ENCODE results near the gene ATP11A.

ATP11A gene

DNA sequence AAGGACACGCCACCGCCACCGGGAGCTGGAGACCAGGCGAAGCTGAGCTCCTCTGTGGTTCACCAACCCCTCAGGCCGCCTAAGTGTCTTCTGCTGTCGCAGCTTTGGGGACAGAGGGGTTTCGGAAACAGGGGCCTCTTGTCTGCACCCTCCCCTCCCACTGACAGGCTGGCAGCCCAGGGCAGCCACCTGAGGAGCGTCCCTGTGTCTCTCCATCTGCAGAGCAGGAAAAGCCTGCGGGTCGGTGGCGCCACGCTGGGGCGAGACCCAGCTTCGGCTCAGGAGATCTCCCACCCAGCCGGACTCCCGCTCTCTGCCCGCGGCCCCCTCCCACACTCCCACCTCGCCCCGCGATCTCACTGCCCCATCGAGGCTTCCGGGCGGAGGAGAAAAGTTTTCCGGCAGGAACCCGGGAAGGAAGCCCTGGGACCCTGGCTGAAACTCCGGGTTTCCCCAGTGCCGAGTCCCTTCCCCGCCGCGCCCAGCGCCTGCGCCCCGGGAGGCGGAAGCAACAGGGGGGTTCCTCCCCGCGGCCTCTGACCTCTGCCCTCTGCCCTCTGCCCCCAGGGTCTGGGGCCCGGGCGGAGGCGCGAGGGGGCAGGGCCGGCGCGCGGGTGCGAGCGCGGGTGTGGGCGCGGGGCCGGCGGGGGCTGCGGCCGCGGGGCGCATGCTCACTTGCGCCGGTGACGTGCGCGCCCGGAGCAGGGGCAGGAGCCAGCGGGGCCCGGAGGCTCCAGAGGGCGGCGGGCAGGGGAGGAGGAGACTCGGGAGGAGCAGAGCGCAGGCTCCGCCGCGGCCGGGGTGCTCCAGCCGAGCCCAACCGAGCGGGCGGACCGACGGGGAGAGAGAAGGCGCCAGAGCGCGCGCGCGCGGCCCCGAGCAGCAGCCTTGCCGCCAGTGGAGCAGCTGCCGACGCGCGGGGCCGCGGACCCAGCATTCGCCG, at the start of gene ATP11A:
TSS of gene ATP11A (plus strand) at position 736 of the 943 bp plus-strand sequence. CDS start 379 bp downstream, outside the sequence.
- DNase-seq: peak; percentile 88

DNA sequence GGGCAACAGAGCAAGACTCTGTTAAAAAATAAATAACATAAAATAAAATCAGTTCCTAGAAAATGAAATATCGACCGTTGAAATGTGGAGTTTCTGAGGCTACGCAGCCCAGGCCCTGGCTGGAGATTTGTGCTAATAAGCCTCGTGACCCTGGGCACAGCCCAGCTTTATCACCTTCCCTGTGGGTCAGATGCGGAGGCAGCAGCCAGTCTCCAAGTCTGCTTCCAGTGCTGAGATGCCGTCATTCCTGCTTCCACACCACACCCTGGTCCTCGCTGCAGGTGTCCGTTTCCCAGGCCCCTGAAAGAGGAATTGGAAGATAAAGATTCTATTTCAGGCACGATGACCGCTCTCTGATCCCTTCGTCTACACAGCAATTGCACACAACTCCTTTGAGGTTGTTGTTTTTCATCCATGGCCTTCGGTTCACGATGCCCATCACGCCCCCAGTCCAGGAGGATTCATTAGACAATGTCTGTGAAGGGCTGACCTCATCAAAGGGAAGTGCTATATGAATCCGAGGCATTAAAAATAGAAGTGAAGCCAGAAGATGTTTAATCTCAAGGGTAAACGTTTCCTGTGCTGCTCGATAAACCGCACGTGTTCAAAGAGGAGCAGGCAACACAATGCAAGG, 48.3 kb upstream of the ATP11A start:
- no peak for DNase-seq

DNA sequence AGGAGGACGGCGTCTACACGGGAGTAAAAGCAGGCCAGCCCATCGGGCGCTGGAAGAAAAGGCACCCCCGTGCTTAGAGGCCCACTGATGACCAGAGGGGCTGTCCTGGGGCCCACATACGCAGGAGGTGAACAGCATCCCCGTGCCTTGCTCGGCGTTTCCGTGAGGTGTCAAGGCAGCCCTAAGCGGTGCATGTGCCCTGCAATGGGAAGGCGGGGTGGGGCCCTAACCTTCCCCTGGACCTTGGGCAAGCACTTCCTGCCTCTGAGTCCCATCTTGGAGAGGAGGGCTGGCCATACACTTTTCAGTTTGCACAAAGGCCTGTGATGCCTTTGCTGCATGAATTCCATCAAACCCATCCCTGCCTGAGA, 47.8 kb upstream of the ATP11A start:
- no peak for DNase-seq

DNA sequence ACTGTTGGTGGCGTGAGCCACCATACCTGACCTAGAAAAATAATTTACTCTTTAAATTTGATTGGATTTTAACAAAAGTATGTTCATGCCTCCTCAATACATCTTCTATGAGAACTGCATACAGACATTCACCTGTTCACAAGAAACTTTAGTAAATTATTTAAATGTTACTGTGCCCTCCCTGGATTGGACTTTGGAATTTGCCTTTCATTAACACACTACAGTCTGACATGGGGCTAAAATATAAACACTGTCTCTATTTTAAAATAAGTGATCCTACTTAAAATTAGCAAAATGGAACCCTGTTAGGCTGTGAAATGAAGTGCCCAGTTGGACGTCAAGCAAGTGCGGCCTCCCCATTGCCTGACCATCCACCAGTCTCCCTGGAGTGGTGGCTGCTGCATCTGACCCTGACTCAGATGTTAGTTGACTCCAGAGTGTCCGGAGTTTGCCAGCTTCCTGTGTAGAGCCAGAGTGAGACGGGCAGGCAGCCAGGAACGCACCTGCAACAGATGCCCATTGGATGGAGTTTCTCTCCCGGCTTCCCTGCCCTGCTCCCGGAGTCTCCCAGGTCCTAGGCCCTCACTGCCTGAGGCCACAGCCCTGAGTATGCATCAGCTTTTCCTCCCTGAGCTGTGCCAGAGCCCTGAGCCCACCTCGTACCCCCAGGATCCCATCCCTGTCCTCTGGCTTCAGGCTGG, 45.9 kb upstream of the ATP11A start:
- no peak for DNase-seq

DNA sequence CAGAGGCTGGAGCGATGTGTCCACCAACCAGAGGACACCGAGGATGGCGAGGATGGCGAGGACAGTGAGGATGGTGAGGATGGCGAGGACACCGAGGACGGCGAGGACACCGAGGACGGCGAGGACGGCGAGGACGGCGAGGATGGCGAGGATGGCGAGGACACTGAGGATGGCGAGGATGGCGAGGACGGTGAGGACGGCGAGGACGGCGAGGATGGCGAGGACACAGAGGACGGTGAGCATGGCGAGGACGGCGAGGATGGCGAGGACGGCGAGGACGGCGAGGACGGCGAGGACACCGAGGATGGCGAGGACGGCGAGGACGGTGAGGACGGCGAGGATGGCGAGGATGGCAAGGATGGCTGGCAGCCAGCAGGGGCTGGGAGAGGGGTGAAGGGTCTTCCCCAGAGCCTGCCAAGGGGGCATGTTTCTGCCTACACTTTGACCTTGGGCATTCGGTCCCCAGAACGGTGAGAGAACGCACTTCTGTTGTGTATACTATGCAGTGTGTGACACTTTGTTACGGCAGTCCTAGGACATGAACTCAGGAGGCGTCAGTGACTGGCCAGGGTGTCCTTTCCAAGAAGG, 44.4 kb upstream of the ATP11A start:
- DNase-seq: no peak

DNA sequence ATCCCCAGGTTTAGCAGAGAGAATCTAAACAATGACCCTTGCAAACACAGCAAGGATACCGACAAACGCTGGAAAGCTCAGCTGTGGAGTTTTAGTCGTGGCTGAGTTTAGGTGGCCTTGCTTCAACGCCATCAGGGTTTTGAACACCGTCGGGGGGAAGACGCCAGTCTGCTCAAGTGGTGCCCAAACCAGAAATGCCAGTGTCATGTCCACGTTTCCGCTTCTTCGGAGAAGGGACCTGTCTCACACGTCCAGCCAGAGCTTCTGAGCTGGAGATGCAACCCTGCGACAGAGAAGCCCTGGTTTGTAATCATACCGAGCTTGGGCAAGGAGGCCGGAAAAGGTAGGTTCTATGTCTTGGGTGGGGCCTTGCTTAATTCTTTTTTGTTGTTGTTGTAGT, 42.6 kb upstream of the ATP11A start:
- DNase-seq: no peak

DNA sequence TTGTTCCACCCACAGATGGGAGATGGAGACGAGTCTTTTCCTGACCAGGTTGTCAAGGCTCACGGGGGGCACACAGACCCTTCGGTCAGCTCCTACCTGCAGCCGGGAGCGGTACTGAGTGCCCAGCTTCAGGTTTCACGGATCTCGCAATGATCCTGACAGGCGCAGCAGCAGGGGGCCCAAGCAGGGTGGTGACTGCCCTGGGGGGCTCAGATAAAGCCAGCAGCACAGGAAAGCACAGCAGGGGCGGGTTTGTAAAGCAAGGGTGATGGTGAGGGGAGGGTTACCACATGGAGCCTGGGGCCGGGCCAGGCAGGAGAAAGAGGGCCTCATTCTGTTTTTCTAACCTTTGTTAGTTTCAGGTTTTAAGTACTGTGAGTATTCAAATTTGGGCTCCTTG, 41.7 kb upstream of the ATP11A start:
- no peak for DNase-seq

DNA sequence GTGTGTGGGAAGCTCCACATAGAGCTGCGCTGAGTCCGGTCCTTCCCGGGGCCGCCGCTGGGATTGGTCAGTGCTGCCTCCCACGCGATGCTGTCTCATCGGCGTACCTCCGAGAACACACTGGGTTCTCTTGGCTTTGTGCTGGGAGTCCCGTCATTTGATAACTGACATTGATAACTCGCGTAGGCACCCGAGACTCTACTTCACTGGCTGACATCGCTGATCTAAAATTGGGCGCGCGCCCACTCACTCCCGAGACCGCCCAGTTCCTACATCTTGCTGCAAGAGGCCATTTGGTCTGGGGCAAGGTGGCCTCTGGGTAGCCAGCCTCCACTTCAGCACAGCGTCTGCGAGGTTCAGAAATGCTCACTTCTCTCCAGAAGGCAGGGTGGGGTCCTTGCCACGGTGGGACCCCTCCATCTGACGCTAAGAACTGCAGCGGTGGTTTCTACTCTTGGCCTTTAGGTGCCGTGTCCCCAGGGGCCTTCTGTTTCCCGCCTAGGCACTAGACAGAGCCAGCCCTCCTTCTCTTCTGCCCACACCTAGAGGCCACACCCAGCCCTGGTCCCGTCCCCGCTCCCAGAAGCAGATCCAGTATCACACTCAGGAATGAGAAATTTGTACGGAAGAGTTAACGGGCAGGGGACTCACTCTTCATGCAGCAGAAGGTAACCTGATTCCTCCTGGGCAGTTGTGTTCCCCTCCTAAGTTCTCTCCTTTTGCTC, 40.7 kb upstream of the ATP11A start:
- DNase-seq: no peak

DNA sequence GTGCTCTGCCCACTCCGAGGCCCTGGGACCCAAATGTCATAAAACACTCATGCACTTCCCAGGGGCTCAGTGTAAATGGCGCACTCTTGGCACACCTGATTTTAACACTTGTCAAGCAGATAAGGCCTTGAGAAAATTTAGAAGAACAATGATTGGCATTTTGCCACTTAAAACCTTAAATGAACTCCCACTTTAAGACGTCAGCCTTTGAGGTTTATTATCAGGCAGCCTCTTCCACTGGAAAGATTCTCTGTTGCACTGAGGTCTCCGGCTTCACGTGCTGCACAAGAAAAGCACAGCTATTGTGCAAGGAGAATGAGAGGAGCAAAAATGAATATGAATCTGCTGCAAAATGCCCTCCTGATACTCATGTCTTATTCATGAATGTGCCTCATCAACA, 38.5 kb upstream of the ATP11A start:
- DNase-seq: no peak

DNA sequence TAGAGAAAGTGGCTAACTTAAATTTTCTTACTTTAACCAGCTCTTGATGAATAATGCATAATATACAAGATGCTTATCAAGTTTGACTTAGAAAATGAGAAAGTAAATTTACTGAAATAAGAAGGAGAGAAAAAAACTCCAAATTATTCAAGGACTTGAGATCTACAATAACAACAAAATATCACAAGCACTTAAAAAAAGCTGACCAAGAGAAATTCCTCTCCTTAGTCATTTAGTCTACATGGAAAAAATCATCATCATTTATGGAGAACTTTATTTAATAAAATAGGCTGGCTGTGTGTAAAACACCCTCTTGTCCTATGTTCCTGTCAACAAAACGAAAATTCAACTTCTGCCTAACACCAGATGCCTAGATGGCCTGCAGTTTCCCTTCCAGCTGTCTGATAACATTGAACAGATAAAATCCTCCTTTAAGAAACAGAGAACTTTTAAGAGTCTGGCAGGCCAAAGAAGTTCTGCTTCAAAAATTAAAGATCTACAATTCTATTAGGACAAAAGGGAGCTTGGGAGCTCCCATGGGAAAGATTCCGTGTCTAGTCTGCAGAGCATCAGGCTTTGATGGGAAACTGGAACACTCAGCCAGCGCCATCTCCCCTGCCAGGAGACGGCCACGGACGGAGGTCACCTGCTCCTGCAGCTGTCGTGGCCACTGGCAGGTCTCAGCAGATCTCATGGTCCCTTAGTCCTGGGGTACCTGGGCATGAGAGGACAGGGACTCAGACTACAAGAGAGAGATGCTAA, 37.9 kb upstream of the ATP11A start:
- no peak for DNase-seq

DNA sequence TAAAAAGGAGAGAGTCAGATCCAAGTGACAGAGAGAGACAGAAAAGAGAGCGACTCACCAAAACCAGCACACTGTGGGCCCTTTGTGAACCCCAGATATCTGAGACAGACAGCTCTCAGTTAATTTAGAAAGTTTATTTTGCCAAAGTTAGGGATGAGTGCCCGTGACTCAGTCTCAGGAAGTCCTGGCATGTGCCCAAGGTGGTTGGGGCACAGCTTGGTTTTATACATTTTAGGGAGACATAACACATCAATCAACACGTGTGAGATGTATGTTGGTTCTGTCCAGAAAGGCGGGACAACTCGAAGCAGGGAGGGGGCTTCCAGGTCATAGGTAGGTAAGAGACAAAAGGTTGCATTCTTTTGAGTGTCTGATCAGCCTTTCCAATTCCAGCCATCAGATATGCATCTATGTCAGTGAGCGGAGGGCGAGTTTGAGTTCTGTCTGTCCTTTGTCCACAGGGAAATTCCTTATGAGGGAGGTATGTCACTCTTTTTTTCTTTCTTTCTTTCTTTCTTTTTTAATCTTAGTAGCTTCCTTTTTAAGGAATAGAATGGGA, 37.2 kb upstream of the ATP11A start:
- DNase-seq: no peak

DNA sequence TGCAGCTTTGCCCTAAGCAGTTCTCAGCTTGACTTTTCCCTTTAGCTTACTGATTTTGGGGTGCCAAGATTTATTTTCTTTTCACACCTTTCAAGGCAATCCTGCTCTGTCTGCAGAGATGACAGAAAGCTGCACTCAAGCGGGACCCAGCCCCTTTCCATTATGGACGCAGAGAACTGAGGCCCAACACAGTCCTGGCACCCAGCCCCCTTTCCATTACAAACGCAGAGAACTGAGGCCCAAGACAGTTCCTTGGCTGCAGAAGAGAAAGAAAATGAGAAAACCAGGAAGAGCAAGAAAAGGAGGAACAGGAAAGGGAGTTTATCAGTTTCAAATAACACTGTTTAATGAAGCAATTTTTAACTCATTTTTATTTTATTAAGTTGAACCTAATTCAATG, 36.8 kb upstream of the ATP11A start:
- DNase-seq: no peak

DNA sequence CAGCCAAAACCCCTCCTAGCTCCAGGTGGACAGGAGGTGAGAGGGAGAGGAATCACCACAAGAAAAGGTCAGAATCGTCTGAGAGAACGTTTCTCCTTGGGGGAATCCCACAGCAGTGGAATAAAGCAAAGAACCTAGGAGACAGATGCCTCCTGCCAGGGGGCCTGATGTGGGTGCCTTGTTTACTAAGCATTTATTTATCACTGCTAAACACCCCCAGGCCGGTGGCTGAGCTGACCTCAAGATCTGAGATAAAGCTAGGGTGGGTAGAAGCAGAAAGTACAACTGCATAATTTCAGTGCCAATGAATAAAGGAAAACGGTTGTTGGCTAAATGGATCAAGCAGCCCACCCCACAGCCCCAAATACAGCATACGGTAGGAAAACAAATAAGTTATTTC, 33.9 kb upstream of the ATP11A start:
- no peak for DNase-seq

DNA sequence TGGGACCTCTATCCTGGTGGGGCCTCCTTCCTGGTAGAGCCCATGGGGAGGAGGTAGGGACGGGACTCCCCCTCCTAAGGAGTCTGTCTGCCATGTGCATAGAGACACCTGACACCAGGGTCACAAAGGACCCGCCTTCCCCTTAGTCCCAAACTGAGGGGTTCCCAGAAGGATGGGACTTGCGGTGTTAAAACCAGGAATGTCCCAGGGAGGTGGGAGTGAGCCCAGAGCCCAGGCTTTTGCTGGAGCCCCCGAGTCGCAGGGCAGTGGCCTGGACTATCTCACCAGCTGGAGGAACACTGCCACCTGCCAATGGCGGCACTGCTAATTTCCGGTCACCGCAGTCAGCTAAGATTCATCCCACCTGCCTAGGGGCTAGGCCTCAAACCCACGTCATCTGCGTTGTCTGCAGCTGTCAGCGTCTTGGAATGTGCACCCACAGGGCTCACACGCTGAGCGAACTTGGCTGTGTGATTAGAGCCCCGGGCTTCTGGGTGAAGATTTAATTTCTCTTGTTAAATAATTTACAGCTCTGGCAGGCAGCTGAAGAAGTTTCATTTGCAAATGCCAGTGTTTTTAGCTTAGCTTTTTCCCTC, 31.9 kb upstream of the ATP11A start:
- DNase-seq: peak; percentile 70

DNA sequence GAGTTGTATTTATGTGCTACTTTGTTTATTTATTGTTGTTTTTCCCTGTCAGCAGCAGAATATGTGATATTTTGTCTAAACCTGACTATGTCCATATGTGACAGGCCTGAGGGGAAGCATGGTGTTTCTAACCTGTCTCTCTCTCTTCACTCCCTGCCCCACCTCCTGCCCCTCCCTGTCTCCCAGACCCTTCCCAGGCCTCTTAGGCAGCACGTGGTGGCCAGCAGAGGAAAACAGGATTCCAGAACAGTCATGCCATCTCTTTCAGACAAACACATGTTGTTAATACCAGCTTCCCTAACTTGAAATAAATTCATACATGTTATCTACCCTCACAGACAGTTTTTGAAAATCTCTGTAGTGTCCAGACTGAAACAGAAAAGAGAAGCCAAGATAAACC, 31.0 kb upstream of the ATP11A start:
- DNase-seq: no peak

DNA sequence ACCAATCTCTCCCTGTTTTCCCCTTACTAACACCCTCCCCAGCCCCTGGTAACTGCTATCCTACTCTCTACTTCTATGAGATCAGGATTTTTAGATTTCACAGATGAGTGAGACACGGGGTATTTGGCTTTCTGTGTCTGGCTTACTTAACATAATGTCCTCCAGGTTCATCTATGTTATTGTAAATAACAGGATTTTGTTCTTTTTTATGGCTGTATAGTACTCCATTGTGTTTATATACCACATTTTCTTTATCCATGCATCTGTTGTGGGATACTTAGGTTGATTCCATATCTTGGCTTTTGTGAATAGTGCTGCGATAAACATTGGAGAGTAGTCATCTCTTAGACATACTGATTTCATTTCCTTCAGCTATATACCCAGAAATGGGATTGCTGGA, 28.5 kb upstream of the ATP11A start:
- DNase-seq: no peak

DNA sequence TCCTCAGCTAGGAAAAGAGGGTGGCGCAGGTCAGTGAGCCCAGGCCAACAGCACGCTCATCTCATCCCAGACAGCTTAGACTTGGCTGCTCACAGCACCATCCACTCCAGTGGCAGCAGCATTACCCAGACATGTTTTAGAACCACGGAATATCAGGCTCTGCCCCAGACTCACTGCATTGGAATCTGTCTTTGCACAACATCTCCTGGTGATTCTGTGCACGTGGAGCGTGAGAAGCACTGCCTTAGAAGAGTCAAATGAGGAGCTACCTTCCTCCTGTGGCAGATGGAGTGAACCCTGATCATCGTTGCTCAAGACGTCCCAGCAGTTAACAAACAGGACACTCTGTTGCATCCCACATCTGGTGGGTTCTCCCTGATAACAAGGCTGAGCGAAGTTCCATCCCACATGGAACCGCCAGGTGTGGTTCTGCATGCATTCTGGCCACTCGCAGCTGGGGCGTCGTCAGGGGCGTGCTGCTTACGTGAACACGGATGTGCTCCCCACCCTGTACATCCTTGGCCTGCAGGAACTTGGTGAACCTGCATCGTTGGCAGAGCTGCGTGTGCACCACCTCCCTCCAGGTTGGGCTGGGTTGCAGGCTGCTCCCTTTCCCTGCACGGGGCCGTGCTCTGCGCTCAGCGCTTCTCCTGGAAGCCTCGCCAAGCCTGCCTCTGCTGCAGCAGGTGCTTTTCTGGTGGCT, 25.2 kb upstream of the ATP11A start:
- no peak for DNase-seq

DNA sequence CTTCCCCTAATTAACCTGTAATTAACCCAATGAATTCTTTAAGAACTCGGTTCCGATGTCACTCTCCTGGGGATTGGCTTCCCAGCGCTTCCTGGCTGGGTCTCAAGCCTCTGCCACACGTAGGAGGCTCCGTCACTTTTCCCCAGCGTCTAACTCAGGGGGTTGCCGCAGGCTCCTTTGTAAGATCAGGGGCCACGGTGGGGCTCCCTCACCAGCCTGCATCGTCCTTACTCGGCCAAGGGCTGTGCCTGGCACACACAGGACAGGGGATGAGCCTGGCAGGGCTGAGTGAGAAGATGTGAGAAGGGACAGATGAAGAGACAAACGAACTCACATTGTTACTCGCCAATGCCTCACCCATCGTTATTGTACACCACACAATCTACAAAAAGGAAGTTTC, 20.9 kb upstream of the ATP11A start:
- no peak for DNase-seq

DNA sequence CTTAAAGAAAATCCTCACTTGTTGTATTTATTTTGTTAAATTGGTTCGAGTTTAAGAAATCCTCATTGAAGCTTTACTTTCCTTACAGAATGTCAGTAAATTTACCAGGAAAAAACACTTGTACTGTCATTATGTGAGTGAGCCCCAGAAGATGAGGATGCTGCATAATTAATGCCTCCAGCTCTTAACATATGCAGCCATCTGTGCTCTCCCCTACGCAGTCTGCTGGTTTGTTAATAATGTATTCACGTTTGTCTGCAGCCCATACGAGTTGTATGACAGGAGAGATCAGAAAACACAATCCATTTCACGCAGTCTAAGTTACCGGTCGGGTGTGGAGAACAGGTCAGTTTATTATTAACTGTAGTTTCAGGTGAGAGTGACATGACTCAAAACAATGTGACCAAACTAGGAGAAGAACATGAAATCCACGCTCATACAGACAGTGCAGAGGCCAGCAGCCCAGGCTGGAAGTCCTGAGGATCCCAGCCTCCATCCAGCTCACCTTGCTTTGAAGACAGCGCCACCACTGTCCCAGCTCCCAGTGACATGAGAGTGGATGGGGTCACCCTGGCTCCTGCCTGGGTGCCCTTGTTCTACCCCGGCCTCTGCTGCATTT, 19.8 kb upstream of the ATP11A start:
- no peak for DNase-seq

DNA sequence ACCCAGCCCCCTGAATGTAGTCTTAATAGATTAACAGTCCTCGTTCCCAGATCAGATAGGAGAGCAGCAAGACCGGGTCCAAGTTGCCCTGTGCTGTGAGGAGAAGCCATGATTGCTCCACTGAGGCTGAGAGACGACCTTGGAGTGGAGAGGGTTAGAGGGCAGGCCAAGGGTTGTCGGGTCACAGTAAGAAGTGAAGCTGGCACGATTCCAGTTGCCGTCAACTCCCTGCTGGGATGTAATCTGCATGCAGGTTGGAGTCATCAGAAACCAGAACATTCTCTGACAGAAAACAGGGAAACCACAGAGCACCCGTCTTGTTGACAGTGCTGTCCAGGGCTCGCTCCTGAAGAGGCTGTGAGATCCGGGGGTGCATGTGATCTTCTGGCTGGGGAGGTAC, 19.0 kb upstream of the ATP11A start:
- DNase-seq: no peak
